Endothelial cell of umbilical vein (primary cell): ENCODE measurements around the gene PKNOX2. TPM values are rescaled to one million over a fixed set of nuclear protein-coding genes. Genes with fewer than 3 reads are reported as not detected.

Source experiments
- BruUV-seq: library from RNA; stranded (reverse); fragments of 400-500 nt; replicated peaks from 2 replicates; lab custom pipeline; 2021; lab: Mats Ljungman, UMichigan
- CTCF ChIA-PET: fragments of 300-600, 350-600 bp; sonication (Branson Sonifier 250); formaldehyde crosslinking; loops from one replicate; lab custom pipeline; 2021; ENCODE audit warnings: antibody characterized with exemption, inconsistent platforms; lab: Charles Lee
- POLR2A ChIA-PET: fragments of 300-600, 350-600 bp; sonication (Branson Sonifier 250); formaldehyde crosslinking; loops from one replicate; lab custom pipeline; 2021; ENCODE audit warnings: antibody characterized with exemption, inconsistent platforms; lab: Charles Lee
- DNase-seq: peaks from one replicate; pipeline ENCODE4 v3.0.0-alpha.2; 2011; ENCODE audit warnings: low read depth, low spot score
- FAIRE-seq: peaks from 2 replicates; lab custom pipeline; 2011; peaks lifted over from hg19 to GRCh38; lab: Jason Lieb, UNC
- H2AFZ ChIP-seq: 2 replicates; pipeline ENCODE4 v1.6.0; 2012; ENCODE audit warnings: low read depth, low read length, control low read depth, inconsistent platforms
- H3K27ac ChIP-seq: 2 replicates; pipeline ENCODE4 v1.5.1; 2011; ENCODE audit warnings: low read depth, mild to moderate bottlenecking, control low read depth, low read length, moderate library complexity; ENCODE audit not compliant: insufficient read depth
- H3K27me3 ChIP-seq, 2 experiments: 2 replicates each; pipeline versions ENCODE4 v1.6.0 to v1.6.1; 2011; ENCODE audit warnings: low read length in 2 of 2, mixed read lengths in 1 of 2; ENCODE audit not compliant: control insufficient read depth in 2 of 2, insufficient read depth in 2 of 2
- H3K36me3 ChIP-seq, 2 experiments: 2 replicates in 1 of 2; 3 replicates in 1 of 2; pipeline ENCODE4 v1.5.1; 2011; ENCODE audit warnings: low read length in 2 of 2, mild to moderate bottlenecking in 1 of 2, moderate library complexity in 1 of 2; ENCODE audit not compliant: control insufficient read depth in 2 of 2, insufficient read depth in 2 of 2; ENCODE audit errors: extremely low read depth in 1 of 2
- H3K4me1 ChIP-seq: 3 replicates; pipeline ENCODE4 v1.5.1; 2011; ENCODE audit warnings: mild to moderate bottlenecking, low read length; ENCODE audit not compliant: control insufficient read depth, insufficient read depth; ENCODE audit errors: extremely low read depth
- H3K4me2 ChIP-seq: 2 replicates; pipeline ENCODE4 v1.6.1; 2011; ENCODE audit warnings: low read length, control low read depth, mixed read lengths; ENCODE audit not compliant: insufficient read depth
- H3K4me3 ChIP-seq, 3 experiments: fragments of 200-600 bp in 1 of 3; sonication (generic), shearing (Covaris generic) in 1 of 3; replicated peaks in 1 of 3; 2 replicates each; pipeline ENCODE4 v1.5.1; 2011 to 2016; ENCODE audit warnings: control low read depth in 3 of 3, low read length in 3 of 3, mild to moderate bottlenecking in 2 of 3, inconsistent platforms in 1 of 3, low read depth in 1 of 3, moderate library complexity in 1 of 3; ENCODE audit not compliant: insufficient read depth in 1 of 3
- H3K79me2 ChIP-seq: 2 replicates; pipeline ENCODE4 v1.6.0; 2012; ENCODE audit warnings: low read length, inconsistent platforms; ENCODE audit not compliant: control insufficient read depth, insufficient read depth
- H3K9ac ChIP-seq: replicated peaks from 2 replicates; pipeline ENCODE3; 2011; ENCODE audit warnings: low read length, control low read depth; ENCODE audit not compliant: insufficient read depth; ENCODE audit errors: extremely low read depth
- H3K9me1 ChIP-seq: replicated peaks from 3 replicates; pipeline ENCODE4 v1.6.0; 2011; ENCODE audit warnings: mild to moderate bottlenecking, low read length; ENCODE audit not compliant: control insufficient read depth, insufficient read depth; ENCODE audit errors: extremely low read depth
- H3K9me3 ChIP-seq: replicated peaks from 2 replicates; pipeline ENCODE4 v1.5.1; 2012; ENCODE audit warnings: low read length, inconsistent platforms; ENCODE audit not compliant: control insufficient read depth, insufficient read depth
- H4K20me1 ChIP-seq: replicated peaks from 2 replicates; pipeline ENCODE3; 2011; ENCODE audit warnings: mild to moderate bottlenecking, low read length; ENCODE audit not compliant: control insufficient read depth, insufficient read depth; ENCODE audit errors: extremely low read depth
- EZH2 ChIP-seq: IDR thresholded peaks from 2 replicates; pipeline ENCODE4 v1.6.1; 2012; ENCODE audit warnings: borderline replicate concordance, low read depth, mild to moderate bottlenecking, moderate library complexity, low read length, inconsistent platforms; ENCODE audit not compliant: severe bottlenecking
- FOS ChIP-seq: IDR thresholded peaks from 2 replicates; pipeline ENCODE4 v1.6.1; 2011; ENCODE audit warnings: mild to moderate bottlenecking, low read length, moderate library complexity, borderline replicate concordance; ENCODE audit not compliant: insufficient read depth
- GATA2 ChIP-seq: IDR thresholded peaks from 2 replicates; pipeline ENCODE4 v1.7.0; 2011; ENCODE audit warnings: low read depth, mild to moderate bottlenecking, moderate library complexity, mixed read lengths, low read length; ENCODE audit not compliant: insufficient read length, insufficient read depth
- JUN ChIP-seq: IDR thresholded peaks from 2 replicates; pipeline ENCODE4 v1.6.1; 2011; ENCODE audit warnings: borderline replicate concordance, low read depth; ENCODE audit not compliant: insufficient read length, insufficient read depth
- MAX ChIP-seq: IDR thresholded peaks from 2 replicates; pipeline ENCODE4 v1.6.1; 2011; ENCODE audit not compliant: insufficient read depth, insufficient read length
- MYC ChIP-seq: IDR thresholded peaks from one replicate; pipeline ENCODE4 v1.6.1; 2011; ENCODE audit warnings: mild to moderate bottlenecking, low read depth, low read length
- POLR2A ChIP-seq: IDR thresholded peaks from 2 replicates; pipeline ENCODE4 v1.6.1; 2012; ENCODE audit warnings: low read depth, mild to moderate bottlenecking, control low read depth, low read length
- POLR2AphosphoS5 ChIP-seq: IDR thresholded peaks from 2 replicates; pipeline ENCODE4 v1.6.1; 2012; ENCODE audit warnings: low read depth, mild to moderate bottlenecking, control low read depth, low read length, moderate library complexity; ENCODE audit not compliant: insufficient read depth
- dilution Hi-C: fragments of 300-500 bp; cut with MboI; formaldehyde crosslinking; loops from one replicate; pipeline ENCODE4 v1.15.0; 2019; ENCODE audit warnings: low sequenced_read_pairs; ENCODE audit not compliant: extremely low pct_ligation_motif_present
- intact Hi-C: fragments of 100-400 bp; cut with micrococcal nuclease; formaldehyde crosslinking; loops from one replicate; pipeline ENCODE4 v1.10.0; 2022
- polyA plus RNA-seq, 4 experiments: library from polyadenylated mRNA; depleted of rRNA in 3 of 4; stranded (reverse) in 3 of 4; unstranded in 1 of 4; fragments of >200 nt; gene quantifications; 2 replicates each; pipeline versions ENCODE4 v1.2.1 to v1.2.3, GENCODE V29; 2011 to 2012; ENCODE audit warnings: missing spikeins in 1 of 4
- total RNA-seq: library from RNA; stranded (reverse); gene quantifications from 2 replicates; pipeline ENCODE4 v1.2.3, GENCODE V29; 2021
- TF ChIP-seq, protein P1 (sequence below), 2 donors: IDR thresholded peaks; 1 replicate in 1 of 2; 2 replicates in 1 of 2; pipeline ENCODE4 v1.5.1; 2011; ENCODE audit warnings: low read length in 2 of 2, mild to moderate bottlenecking in 2 of 2, moderate library complexity in 2 of 2, control low read depth in 1 of 2, inconsistent platforms in 1 of 2, low read depth in 1 of 2; ENCODE audit not compliant: insufficient read depth in 1 of 2; ENCODE audit errors: extremely low read depth in 1 of 2

PKNOX2 gene
- total and polyA plus RNA-seq, 2 donors (not counting 3 experiments of a cell fraction or from before 2014, with no cell fraction given): 0.11 to 0.91 TPM

DNA sequence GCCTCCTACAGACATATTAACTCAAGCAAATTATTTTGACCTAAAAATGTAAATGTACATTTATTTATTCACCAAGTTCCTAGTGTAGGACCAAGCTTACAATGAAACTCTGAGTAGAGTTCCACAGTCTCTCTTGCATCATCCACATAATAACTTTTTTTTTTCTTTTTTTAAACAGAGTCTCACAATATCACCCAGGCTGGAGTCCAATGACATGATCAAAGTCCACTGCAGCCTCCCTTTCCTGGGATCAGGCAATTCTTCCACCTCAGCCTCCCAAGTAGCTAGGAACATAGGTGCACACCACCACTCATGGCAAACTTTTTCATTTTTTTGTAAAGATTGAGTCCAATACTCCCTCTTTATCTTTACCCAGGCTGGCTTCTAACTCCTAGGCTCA lies 303.5 kb downstream of the PKNOX2 start:
- no peaks in the 10 kb centered on the region for H3K9me3 ChIP-seq
- CTCF ChIA-PET: interaction anchor here (1.5 kb wide), 1 partner anchor 17 kb away, joined by 3 read pairs; no protein-coding TSS in a partner anchor
- FAIRE-seq (no peak), DNase-seq (no peak)
- H3K4me2 ChIP-seq: no peak overlapping the region
- H3K4me1 ChIP-seq: no peaks in the 10 kb centered on the region
- H3K9ac ChIP-seq: no peak overlapping the region
- POLR2A ChIA-PET: no interaction called here
- dilution Hi-C loops: no loop called here
- H3K79me2 ChIP-seq: no peaks in the 10 kb centered on the region
- no peaks in the 10 kb centered on the region for H3K9me1 ChIP-seq
- H3K27me3 ChIP-seq: no peaks in the 10 kb centered on the region
- H3K36me3 ChIP-seq: no peaks in the 10 kb centered on the region
- no peak overlapping the region for H2AFZ ChIP-seq
- H4K20me1 ChIP-seq: no peaks in the 10 kb centered on the region
- no peak overlapping the region for H3K27ac ChIP-seq
- BruUV-seq: no TSS peak
- intact Hi-C loops: no loop called here
- H3K4me3 ChIP-seq: no peak overlapping the region
- no peak for TF ChIP-seq MAX
- no peak for TF ChIP-seq MYC
- TF ChIP-seq POLR2A: no peak
- TF ChIP-seq, protein P1, sequence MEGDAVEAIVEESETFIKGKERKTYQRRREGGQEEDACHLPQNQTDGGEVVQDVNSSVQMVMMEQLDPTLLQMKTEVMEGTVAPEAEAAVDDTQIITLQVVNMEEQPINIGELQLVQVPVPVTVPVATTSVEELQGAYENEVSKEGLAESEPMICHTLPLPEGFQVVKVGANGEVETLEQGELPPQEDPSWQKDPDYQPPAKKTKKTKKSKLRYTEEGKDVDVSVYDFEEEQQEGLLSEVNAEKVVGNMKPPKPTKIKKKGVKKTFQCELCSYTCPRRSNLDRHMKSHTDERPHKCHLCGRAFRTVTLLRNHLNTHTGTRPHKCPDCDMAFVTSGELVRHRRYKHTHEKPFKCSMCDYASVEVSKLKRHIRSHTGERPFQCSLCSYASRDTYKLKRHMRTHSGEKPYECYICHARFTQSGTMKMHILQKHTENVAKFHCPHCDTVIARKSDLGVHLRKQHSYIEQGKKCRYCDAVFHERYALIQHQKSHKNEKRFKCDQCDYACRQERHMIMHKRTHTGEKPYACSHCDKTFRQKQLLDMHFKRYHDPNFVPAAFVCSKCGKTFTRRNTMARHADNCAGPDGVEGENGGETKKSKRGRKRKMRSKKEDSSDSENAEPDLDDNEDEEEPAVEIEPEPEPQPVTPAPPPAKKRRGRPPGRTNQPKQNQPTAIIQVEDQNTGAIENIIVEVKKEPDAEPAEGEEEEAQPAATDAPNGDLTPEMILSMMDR (IDR thresholded peaks at IDR 0.05; ENCODE audit: extremely low read depth in 1 of 2, insufficient read depth in 1 of 2, low read depth in 1 of 2, low read length in 2 of 2): no peak
- no peak for TF ChIP-seq EZH2
- no peak for TF ChIP-seq POLR2AphosphoS5
- TF ChIP-seq FOS: no peak
- no peak for TF ChIP-seq GATA2
- TF ChIP-seq JUN: no peak
